ENCODE results near the gene ATAD3C. TPM values are rescaled to one million over a fixed set of nuclear protein-coding genes. Genes with fewer than 3 reads are reported as not detected.
A peak's percentile ranks its signal among the peaks of the same experiment; 100 is the strongest.

Gene ATAD3C
- total and polyA plus RNA-seq, 10 donors, result 0.25 to 3.9 (median 0.70) TPM; not detected in 2

GRCh38 chr1:1420654-1421141, 28.8 kb upstream of the ATAD3C start:
- 67 to 88% (median 82%) methylated on average over 4 to 12 of the region's 12 CpGs for WGBS, 5 donors
- no peak for TF ChIP-seq POLR2A (IDR thresholded peaks at IDR 0.05)
- no peak for TF ChIP-seq POLR2AphosphoS5 (IDR thresholded peaks at IDR 0.05)
- no peak for TF ChIP-seq CTCF (IDR thresholded peaks at IDR 0.05 in 8 of 11, conservative IDR thresholded peaks at IDR 0.05 in 3 of 11)
- Histone ChIP-seq H3K4me3 (peak overlapping the region in 4 of 8 donors; percentile 13 to 60 (median 28)), H3K36me3 (no peaks in the 10 kb centered on the region), H3K27me3 (replicated peaks in 1 of 7) (peaks cover 0 to 59% (median 18%) of the 10 kb centered on the region in 7 donors), H3K9me3 (no peaks in the 10 kb centered on the region), H3K4me1 (peaks cover 0 to 17% (median 6%) of the 10 kb centered on the region in 6 donors), H3K27ac (no peak overlapping the region)
- DNase-seq, result no peak
- intact Hi-C loops (cut with DNase I; ENCODE audit: low total_unique reads), result no loop called here

GRCh38 chr1:1421147-1421906, 28.2 kb upstream of the ATAD3C start, which contains the start of gene ANKRD65:
TSS of gene ANKRD65 (minus strand) at chr1:1421276. CDS start at chr1:1421005, 271 bp downstream.
- WGBS, 5 donors, result 80 to 86% (median 82%) methylated on average over 9 to 18 of the region's 18 CpGs

GRCh38 chr1:1421907-1422464, 27.5 kb upstream of the ATAD3C start:
- no peak for DNase-seq
- TF ChIP-seq CTCF (IDR thresholded peaks at IDR 0.05 in 8 of 11, conservative IDR thresholded peaks at IDR 0.05 in 3 of 11) (no peak), POLR2A (IDR thresholded peaks at IDR 0.05) (no peak), POLR2AphosphoS5 (IDR thresholded peaks at IDR 0.05) (no peak)
- no peak overlapping the region for H3K4me3 ChIP-seq
- WGBS, 5 donors, result 86 to 97% (median 89%) methylated on average over 5 to 7 of the region's 7 CpGs
- peaks cover 0 to 23% (median 6%) of the 10 kb centered on the region in 6 donors for H3K4me1 ChIP-seq
- H3K9me3 ChIP-seq, result no peaks in the 10 kb centered on the region
- H3K27ac ChIP-seq, result no peak overlapping the region
- intact Hi-C loops (cut with DNase I; ENCODE audit: low total_unique reads), result no loop called here
- peaks cover 0 to 72% (median 26%) of the 10 kb centered on the region in 7 donors for H3K27me3 ChIP-seq (replicated peaks in 1 of 7)
- H3K36me3 ChIP-seq, result no peaks in the 10 kb centered on the region

More at GRCh38 chr1:1421147-1421906, 28.2 kb upstream of the ATAD3C start, which contains the start of gene ANKRD65:
- Histone ChIP-seq H3K4me1 (peaks cover 0 to 17% (median 6%) of the 10 kb centered on the region in 6 donors), H3K9me3 (no peaks in the 10 kb centered on the region), H3K4me3 (peak within 1 kb of the TSS in 4 of 8 donors; percentile 13 to 60 (median 28)), H3K27ac (no peak within 1 kb of the TSS), H3K36me3 (no peaks in the 10 kb centered on the region), H3K27me3 (replicated peaks in 1 of 7) (peaks cover 0 to 66% (median 24%) of the 10 kb centered on the region in 7 donors)
- TF ChIP-seq POLR2A (IDR thresholded peaks at IDR 0.05) (no peak), CTCF (IDR thresholded peaks at IDR 0.05 in 8 of 11, conservative IDR thresholded peaks at IDR 0.05 in 3 of 11) (no peak), POLR2AphosphoS5 (IDR thresholded peaks at IDR 0.05) (no peak)
- peak; percentile 72 for DNase-seq
- intact Hi-C loops (cut with DNase I; ENCODE audit: low total_unique reads), result no loop called here

All from spleen (tissue), 11 donors.